Heart right ventricle (tissue), 16 donors: Measurements from ENCODE around the gene HECTD2. TPM values are rescaled to one million over a fixed set of nuclear protein-coding genes. Genes with fewer than 3 reads are reported as not detected.

Experiments used
- ATAC-seq, 8 donors: fragments of 200-7000 bp; cut with Tn5 transposase; one replicate each; pipeline ENCODE4 v1.9.1; 2020; ENCODE audit warnings: mild to moderate bottlenecking in 8 of 8, moderate library complexity in 8 of 8, moderate number of reproducible peaks in 1 of 8
- DNase-seq, 2 donors: peaks; one replicate each; pipeline ENCODE4 v3.0.0-alpha.2; 2020
- H3K27ac ChIP-seq, 10 donors: fragments of 200-600 bp; sonication (generic) in 2 of 10; one replicate each; pipeline versions ENCODE4 v1.5.0 to v1.8.0; 2020 to 2022; ENCODE audit warnings: mild to moderate bottlenecking in 3 of 10
- H3K27me3 ChIP-seq, 7 donors: fragments of 200-600 bp; one replicate each; pipeline ENCODE4 v1.8.0; 2021 to 2022; ENCODE audit warnings: mild to moderate bottlenecking in 2 of 7
- H3K36me3 ChIP-seq, 9 donors: fragments of 200-600 bp; sonication (generic) in 1 of 9; one replicate each; pipeline versions ENCODE4 v1.5.0 to v1.8.0; 2020 to 2022; ENCODE audit warnings: mild to moderate bottlenecking in 2 of 9
- H3K4me1 ChIP-seq, 9 donors: fragments of 200-600 bp; sonication (generic) in 1 of 9; one replicate each; pipeline versions ENCODE4 v1.5.0 to v1.8.0; 2020 to 2022; ENCODE audit warnings: mild to moderate bottlenecking in 4 of 9
- H3K4me3 ChIP-seq, 10 donors: fragments of 200-600 bp; sonication (generic) in 2 of 10; one replicate each; pipeline versions ENCODE4 v1.5.0 to v1.8.0; 2020 to 2022; ENCODE audit warnings: mild to moderate bottlenecking in 7 of 10, moderate library complexity in 2 of 10
- H3K9me3 ChIP-seq, 11 donors: fragments of 200-600 bp in 10 of 11; sonication (generic) in 2 of 11; one replicate each; pipeline versions ENCODE4 v1.5.0 to v1.8.0; 2013 to 2022; ENCODE audit warnings: mild to moderate bottlenecking in 2 of 11, control low read depth in 1 of 11, moderate library complexity in 1 of 11
- CTCF ChIP-seq, 9 donors: fragments of 200-600 bp; sonication (generic) in 2 of 9; IDR thresholded peaks; one replicate each; pipeline versions ENCODE4 v1.5.0 to v1.8.0; 2021 to 2022; ENCODE audit warnings: antibody characterized with exemption in 9 of 9, mild to moderate bottlenecking in 5 of 9, moderate library complexity in 1 of 9
- WGBS, 2 donors: extraction: QIAGEN DNeasy Blood & Tissue Kit; methylation state at CpG; one replicate each; pipeline ENCODE4 v1.1.7; 2013; ENCODE audit warnings: inconsistent platforms in 1 of 2; 5-methylcytosine and 5-hydroxymethylcytosine counted together
- intact Hi-C, 10 donors: fragments of 100-400 bp; cut with DNase I; formaldehyde crosslinking; loops; one replicate each; pipeline versions ENCODE4 v1.11.1 to v1.14.2; 2022
- polyA plus RNA-seq, 2 donors: library from polyadenylated mRNA; stranded (reverse); fragments of 200-250 nt; gene quantifications; one replicate each; pipeline ENCODE4 v1.2.3, GENCODE V29; 2013
- total RNA-seq, 10 donors: library from RNA; stranded (reverse); fragmentation: NEBNext Ultra II Directional in 3 of 10; extraction: Animal tissue kit (Norgen Biotek cat#: 25700) in 3 of 10; gene quantifications; one replicate each; pipeline versions ENCODE4 v1.2.1 to v1.2.4, GENCODE V29; 2021 to 2023
- donor health status: Arrhythmogenic right ventricular cardiomyopathy.
- donor health status: ischemic (EF 13 %, LVEDD 7.1; RV severe dilation, severe dysfunction).
- donor health status: healthy with polysubstance abuse.
- donor health status: DM: no; HTN: yes; CAD: no.
- donor health status: DM: no; HTN: no; CAD: no.
- donor health status: ischemic (EF 25% LVEDD 6.9; RV normal size, moderate dysfunction).
- donor health status: ischemic (EF 25% LVEDD 5.7; RV mildly dilated, moderate dysfunction).
- donor health status: healthy.
- donor health status: DM: yes; HTN: yes; CAD: no.
- donor health status: Ischemic cardiomyopathy.
- donor health status: ischemic (EF 35%, LVEDD 5.7; RV mildly dilated, moderate dysfunction).
- donor health status: nonischemic (EF 11% LVEDD 7.7; RV severe dilation, severe dysfunction).
- donor health status: DM: yes; HTN: yes; CAD: no.
- donor health status: PGD.
- donor health status: ischemic (EF 29% LVEDD 5.4; RV normal size, mild dysfunction).
- donor health status: nonischemic (EF 23%, LVEDD 6.1; RV moderate dilation, normal function).

The HECTD2 gene
- total and polyA plus RNA-seq, 12 donors, result 2.2 to 6.9 (median 5.2) TPM

- Histone ChIP-seq H3K4me3 (no peak overlapping the region), H3K36me3 (no peaks in the 10 kb centered on the region), H3K9me3 (peaks cover 0 to 10% (median 0%) of the 10 kb centered on the region in 11 donors), H3K4me1 (peaks cover 0 to 14% (median 0%) of the 10 kb centered on the region in 9 donors), H3K27ac (peak overlapping the region in 1 of 10 donors; percentile 15), H3K27me3 (no peaks in the 10 kb centered on the region)
- 65 to 78% methylated on average over 4 of the region's 4 CpGs for WGBS, 2 donors
- TF ChIP-seq CTCF (IDR thresholded peaks at IDR 0.05), result no peak
- peak; percentile 21 to 39 for DNase-seq
- ATAC-seq, result peak; percentile 66 to 94 (median 74)
- intact Hi-C loops, result no loop called here
Observed at GRCh38 chr10:91536111-91536510, 126.0 kb downstream of the HECTD2 start.

- peak in 3 of 8 donors; percentile 11 to 49 (median 34) for ATAC-seq
- peak overlapping the region in 1 of 10 donors; percentile 15 for H3K27ac ChIP-seq
- no peaks in the 10 kb centered on the region for H3K27me3 ChIP-seq
- intact Hi-C loops, result no loop called here
- peaks cover 0 to 18% (median 5%) of the 10 kb centered on the region in 9 donors for H3K4me1 ChIP-seq
- DNase-seq, result no peak
- no peaks in the 10 kb centered on the region for H3K36me3 ChIP-seq
- peaks cover 0 to 12% (median 0%) of the 10 kb centered on the region in 11 donors for H3K9me3 ChIP-seq
- WGBS, 2 donors, result 61 to 74% methylated on average over 2 of the region's 2 CpGs
- H3K4me3 ChIP-seq, result no peak overlapping the region
- TF ChIP-seq CTCF (IDR thresholded peaks at IDR 0.05), result no peak
Observed at GRCh38 chr10:91536733-91537132, 126.6 kb downstream of the HECTD2 start.

- TF ChIP-seq CTCF (IDR thresholded peaks at IDR 0.05), result no peak
- 90 to 91% methylated on average over 4 of the region's 4 CpGs for WGBS, 2 donors
- Histone ChIP-seq H3K27ac (no peak overlapping the region), H3K9me3 (peaks cover 0 to 12% (median 0%) of the 10 kb centered on the region in 11 donors), H3K27me3 (no peaks in the 10 kb centered on the region), H3K4me1 (peaks cover 0 to 23% (median 6%) of the 10 kb centered on the region in 9 donors), H3K36me3 (no peaks in the 10 kb centered on the region), H3K4me3 (no peak overlapping the region)
- ATAC-seq (no peak), DNase-seq (no peak)
- intact Hi-C loops, result no loop called here
Observed at GRCh38 chr10:91537614-91538383, 127.7 kb downstream of the HECTD2 start.

- Histone ChIP-seq H3K4me3 (no peak overlapping the region), H3K36me3 (no peaks in the 10 kb centered on the region), H3K4me1 (peaks cover 0 to 23% (median 6%) of the 10 kb centered on the region in 9 donors), H3K27ac (no peak overlapping the region), H3K9me3 (peaks cover 0 to 9% (median 0%) of the 10 kb centered on the region in 11 donors), H3K27me3 (no peaks in the 10 kb centered on the region)
- no peak for ATAC-seq
- DNase-seq, result no peak
- 85 to 88% methylated on average over 5 of the region's 5 CpGs for WGBS, 2 donors
- intact Hi-C loops, result loop anchor here in 3 of 10 donors (10.0 kb wide), 4 partner anchors 45 to 245 kb away; no protein-coding TSS in a partner anchor
- TF ChIP-seq CTCF (IDR thresholded peaks at IDR 0.05), result no peak
Observed at GRCh38 chr10:91539930-91540329, 129.8 kb downstream of the HECTD2 start.
